ENCODE measurements around the gene ZNF580. TPM values are rescaled to one million over a fixed set of nuclear protein-coding genes. Genes with fewer than 3 reads are reported as not detected.
A peak's percentile ranks its signal among the peaks of the same experiment; 100 is the strongest.

ZNF580 gene
- total and polyA plus RNA-seq, 7 donors: 10.4 to 45.5 (median 24.0) TPM

GRCh38 chr19:55615543-55616394 is 25.0 kb upstream of the ZNF580 start:
- WGBS, 2 donors: 98% methylated on average over 88 of the region's 88 CpGs
- no peak for DNase-seq
- no peaks in the 10 kb centered on the region for H3K9me3 ChIP-seq

GRCh38 chr19:55616395-55616875 is 24.4 kb upstream of the ZNF580 start:
- intact Hi-C loops (cut with DNase I): no loop called here
- Histone ChIP-seq H3K27ac (no peak overlapping the region), H3K4me3 (no peak overlapping the region), H3K27me3 (no peaks in the 10 kb centered on the region), H3K4me1 (peaks cover 0 to 7% (median 3%) of the 10 kb centered on the region in 4 donors), H3K36me3 (peaks cover 17 to 52% (median 34%) of the 10 kb centered on the region in 4 donors), H3K9me3 (no peaks in the 10 kb centered on the region)
- no peak for TF ChIP-seq POLR2A (IDR thresholded peaks at IDR 0.05)
- WGBS, 2 donors: 98% methylated on average over 38 of the region's 38 CpGs
- DNase-seq: no peak

More at GRCh38 chr19:55615543-55616394, 25.0 kb upstream of the ZNF580 start:
- Histone ChIP-seq H3K36me3 (peaks cover 17 to 45% (median 31%) of the 10 kb centered on the region in 4 donors), H3K4me3 (no peak overlapping the region), H3K4me1 (peaks cover 0 to 13% (median 6%) of the 10 kb centered on the region in 4 donors), H3K27ac (no peak overlapping the region), H3K27me3 (no peaks in the 10 kb centered on the region)
- TF ChIP-seq EP300 (IDR thresholded peaks at IDR 0.05) (no peak), CTCF (IDR thresholded peaks at IDR 0.05) (no peak), POLR2AphosphoS5 (IDR thresholded peaks at IDR 0.05) (no peak), POLR2A (IDR thresholded peaks at IDR 0.05) (no peak)
- intact Hi-C loops (cut with DNase I): no loop called here

- Histone ChIP-seq H3K9me3 (no peaks in the 10 kb centered on the region), H3K36me3 (peaks cover 17 to 61% (median 37%) of the 10 kb centered on the region in 4 donors), H3K27ac (no peak overlapping the region), H3K4me3 (no peak overlapping the region), H3K4me1 (no peaks in the 10 kb centered on the region), H3K27me3 (no peaks in the 10 kb centered on the region)
- intact Hi-C loops (cut with DNase I): no loop called here
- TF ChIP-seq CTCF (IDR thresholded peaks at IDR 0.05) (no peak), POLR2AphosphoS5 (IDR thresholded peaks at IDR 0.05) (no peak), EP300 (IDR thresholded peaks at IDR 0.05) (no peak), POLR2A (IDR thresholded peaks at IDR 0.05) (no peak)
- DNase-seq: no peak
- WGBS, 2 donors: 91 to 93% methylated on average over 8 of the region's 8 CpGs
Measured at GRCh38 chr19:55617426-55617825, 23.4 kb upstream of the ZNF580 start.

- intact Hi-C loops (cut with DNase I): no loop called here
- Histone ChIP-seq H3K36me3 (peaks cover 17 to 61% (median 37%) of the 10 kb centered on the region in 4 donors), H3K9me3 (no peaks in the 10 kb centered on the region), H3K4me3 (no peak overlapping the region), H3K27ac (peak overlapping the region in 1 of 4 donors; percentile 51), H3K27me3 (no peaks in the 10 kb centered on the region), H3K4me1 (peaks cover 0 to 2% (median 2%) of the 10 kb centered on the region in 4 donors)
- WGBS, 2 donors: 83 to 91% methylated on average over 7 of the region's 7 CpGs
- DNase-seq: no peak
- TF ChIP-seq POLR2AphosphoS5 (IDR thresholded peaks at IDR 0.05) (no peak), CTCF (IDR thresholded peaks at IDR 0.05) (no peak), POLR2A (IDR thresholded peaks at IDR 0.05) (no peak), EP300 (IDR thresholded peaks at IDR 0.05) (no peak)
Measured at GRCh38 chr19:55618426-55618825, 22.4 kb upstream of the ZNF580 start.

GRCh38 chr19:55619286-55619685 is 21.5 kb upstream of the ZNF580 start:
- H3K27me3 ChIP-seq: no peaks in the 10 kb centered on the region
- peaks cover 17 to 53% (median 35%) of the 10 kb centered on the region in 4 donors for H3K36me3 ChIP-seq
- no peak overlapping the region for H3K4me3 ChIP-seq
- H3K27ac ChIP-seq: peak overlapping the region in 1 of 4 donors; percentile 51
- no peak for TF ChIP-seq POLR2AphosphoS5 (IDR thresholded peaks at IDR 0.05)
- no peak for TF ChIP-seq CTCF (IDR thresholded peaks at IDR 0.05)
- no peak for TF ChIP-seq POLR2A (IDR thresholded peaks at IDR 0.05)
- 78 to 84% methylated on average over 3 of the region's 3 CpGs for WGBS, 2 donors
- intact Hi-C loops (cut with DNase I): no loop called here
- peaks cover 0 to 8% (median 7%) of the 10 kb centered on the region in 4 donors for H3K4me1 ChIP-seq
- DNase-seq: no peak
- H3K9me3 ChIP-seq: no peaks in the 10 kb centered on the region

All from sigmoid colon (tissue), 7 donors.